Left lung (tissue), 10 donors: Measurements from ENCODE around the gene DLG2. TPM values are rescaled to one million over a fixed set of nuclear protein-coding genes. Genes with fewer than 3 reads are reported as not detected.
"Not testable (repeated sequence)": the region's sequence is repeated elsewhere in the genome, so short reads cannot be mapped to it uniquely, and the experiment has no call there.

ENCODE experiments used
- ATAC-seq: fragments of 200-7000 bp; cut with Tn5 transposase; one replicate; pipeline ENCODE4 v1.9.1; 2020; ENCODE audit warnings: moderate library complexity
- DNase-seq, 4 donors: peaks; one replicate each; pipeline ENCODE4 v3.0.0-alpha.2; 2013 to 2020
- H3K27ac ChIP-seq, 2 donors: fragments of 200-600 bp; sonication (generic) in 1 of 2; one replicate each; pipeline versions ENCODE4 v1.5.0 to v1.8.0; 2020 to 2021
- H3K27me3 ChIP-seq, 2 donors: fragments of 200-600 bp; sonication (generic) in 1 of 2; one replicate each; pipeline versions ENCODE4 v1.5.0 to v1.8.0; 2020 to 2021
- H3K36me3 ChIP-seq, 2 donors: fragments of 200-600 bp; sonication (generic) in 1 of 2; one replicate each; pipeline versions ENCODE4 v1.5.0 to v1.8.0; 2020 to 2021
- H3K4me1 ChIP-seq, 2 donors: fragments of 200-600 bp; one replicate each; pipeline ENCODE4 v1.8.0; 2021
- H3K4me3 ChIP-seq, 2 donors: fragments of 200-600 bp; sonication (generic) in 1 of 2; one replicate each; pipeline versions ENCODE4 v1.5.0 to v1.8.0; 2020 to 2021; ENCODE audit warnings: mild to moderate bottlenecking in 1 of 2
- H3K9me3 ChIP-seq, 2 donors: fragments of 200-600 bp; sonication (generic) in 1 of 2; one replicate each; pipeline versions ENCODE4 v1.5.0 to v1.8.0; 2020 to 2021
- CTCF ChIP-seq, 2 donors: fragments of 200-600 bp; sonication (generic) in 1 of 2; IDR thresholded peaks; one replicate each; pipeline versions ENCODE4 v1.5.0 to v1.8.0; 2021; ENCODE audit warnings: antibody characterized with exemption in 2 of 2
- intact Hi-C, 2 donors: fragments of 100-400 bp; cut with DNase I; formaldehyde crosslinking; loops; one replicate each; pipeline versions ENCODE4 v1.11.2 to v1.14.2; 2022
- polyA plus RNA-seq, 6 donors: library from polyadenylated mRNA; unstranded; fragments of 120-200 nt; gene quantifications; one replicate each; pipeline ENCODE4 v1.2.1, GENCODE V29; 2013; ENCODE audit not compliant: insufficient read length in 6 of 6
- total RNA-seq, 2 donors: library from RNA; stranded (reverse); fragmentation: NEBNext Ultra II Directional; extraction: Animal tissue kit (Norgen Biotek cat#: 25700); gene quantifications; one replicate each; pipeline ENCODE4 v1.2.1, GENCODE V29; 2021
- donor health status: DM: no; HTN: yes; CAD: no.
- donor health status: DM: no; HTN: no; CAD: no.

DLG2 gene
- total and polyA plus RNA-seq, 8 donors: 4.5 to 15.0 (median 8.6) TPM

GRCh38 chr11:85021058-85021457 lies 606.1 kb downstream of the DLG2 start:
- Histone ChIP-seq H3K36me3 (no peaks in the 10 kb centered on the region), H3K27ac (no peak overlapping the region), H3K27me3 (no peaks in the 10 kb centered on the region), H3K4me1 (no peaks in the 10 kb centered on the region), H3K9me3 (peaks cover 0 to 2% of the 10 kb centered on the region in 2 donors), H3K4me3 (no peak overlapping the region)
- DNase-seq (no peak), ATAC-seq (no peak)
- intact Hi-C loops: no loop called here
- no peak for TF ChIP-seq CTCF (IDR thresholded peaks at IDR 0.05)

GRCh38 chr11:84993386-84993785 lies 633.8 kb downstream of the DLG2 start:
- no peaks in the 10 kb centered on the region for H3K27me3 ChIP-seq
- ATAC-seq: no peak
- H3K4me3 ChIP-seq: no peak overlapping the region
- peaks cover 0 to 18% of the 10 kb centered on the region in 2 donors for H3K9me3 ChIP-seq
- TF ChIP-seq CTCF (IDR thresholded peaks at IDR 0.05): no peak
- DNase-seq: no peak
- H3K36me3 ChIP-seq: no peaks in the 10 kb centered on the region
- H3K4me1 ChIP-seq: no peaks in the 10 kb centered on the region
- no peak overlapping the region for H3K27ac ChIP-seq
- intact Hi-C loops: no loop called here

- no peak for TF ChIP-seq CTCF (IDR thresholded peaks at IDR 0.05)
- Histone ChIP-seq H3K27ac (no peak overlapping the region), H3K4me1 (no peaks in the 10 kb centered on the region), H3K9me3 (peaks cover 0 to 33% of the 10 kb centered on the region in 2 donors), H3K27me3 (no peaks in the 10 kb centered on the region), H3K36me3 (no peaks in the 10 kb centered on the region), H3K4me3 (no peak overlapping the region)
- intact Hi-C loops: no loop called here
- no peak for DNase-seq
- ATAC-seq: no peak
Measured at GRCh38 chr11:84990141-84990540, 637.0 kb downstream of the DLG2 start.

GRCh38 chr11:84987686-84988187 lies 639.4 kb downstream of the DLG2 start:
- not testable (repeated sequence) for ATAC-seq

GRCh38 chr11:84981301-84981700 lies 645.8 kb downstream of the DLG2 start:
- no peak for DNase-seq
- H3K4me3 ChIP-seq: no peak overlapping the region
- H3K9me3 ChIP-seq: peaks cover 0 to 38% of the 10 kb centered on the region in 2 donors
- intact Hi-C loops: no loop called here
- no peaks in the 10 kb centered on the region for H3K36me3 ChIP-seq
- no peaks in the 10 kb centered on the region for H3K4me1 ChIP-seq
- ATAC-seq: no peak
- no peak for TF ChIP-seq CTCF (IDR thresholded peaks at IDR 0.05)
- no peaks in the 10 kb centered on the region for H3K27me3 ChIP-seq
- no peak overlapping the region for H3K27ac ChIP-seq

More at GRCh38 chr11:84987686-84988187, 639.4 kb downstream of the DLG2 start:
- H3K36me3 ChIP-seq, H3K27me3 ChIP-seq, H3K4me3 ChIP-seq, intact Hi-C loops, H3K27ac ChIP-seq, DNase-seq, H3K4me1 ChIP-seq: not testable (repeated sequence)
- peaks cover 0 to 44% of the 10 kb centered on the region in 2 donors for H3K9me3 ChIP-seq

GRCh38 chr11:84969103-84969502 lies 658.0 kb downstream of the DLG2 start:
- Histone ChIP-seq H3K27me3 (no peaks in the 10 kb centered on the region), H3K36me3 (no peaks in the 10 kb centered on the region), H3K27ac (no peak overlapping the region), H3K9me3 (peaks cover 0 to 9% of the 10 kb centered on the region in 2 donors), H3K4me1 (no peaks in the 10 kb centered on the region), H3K4me3 (no peak overlapping the region)
- DNase-seq (no peak), ATAC-seq (peak; percentile 38)
- no peak for TF ChIP-seq CTCF (IDR thresholded peaks at IDR 0.05)
- intact Hi-C loops: no loop called here
